MM.1S (cell line): ENCODE data around the gene UGT1A5.

ENCODE experiments used
- CTCF ChIP-seq: fragments of 300-600 bp; sonication (generic); IDR thresholded peaks from 2 replicates; pipeline ENCODE4 v1.5.1; 2016; ENCODE audit warnings: antibody characterized with exemption, low read length, mixed read lengths
- EZH2 ChIP-seq: fragments of 300-600 bp; sonication (generic); optimal IDR thresholded peaks from 2 replicates; pipeline ENCODE3; 2017; ENCODE audit warnings: low read depth, mild to moderate bottlenecking, antibody characterized with exemption, low read length, mixed read lengths

GRCh38 chr2:233746475-233747282 is 34.0 kb downstream of the UGT1A5 start:
- TF ChIP-seq CTCF = no peak
- no peak for TF ChIP-seq EZH2
